ENCODE measurements around the gene STAT4. TPM values are rescaled to one million over a fixed set of nuclear protein-coding genes. Genes with fewer than 3 reads are reported as not detected.

Gene STAT4
- polyA plus RNA-seq, 1 donor = 3.7 TPM

DNA sequence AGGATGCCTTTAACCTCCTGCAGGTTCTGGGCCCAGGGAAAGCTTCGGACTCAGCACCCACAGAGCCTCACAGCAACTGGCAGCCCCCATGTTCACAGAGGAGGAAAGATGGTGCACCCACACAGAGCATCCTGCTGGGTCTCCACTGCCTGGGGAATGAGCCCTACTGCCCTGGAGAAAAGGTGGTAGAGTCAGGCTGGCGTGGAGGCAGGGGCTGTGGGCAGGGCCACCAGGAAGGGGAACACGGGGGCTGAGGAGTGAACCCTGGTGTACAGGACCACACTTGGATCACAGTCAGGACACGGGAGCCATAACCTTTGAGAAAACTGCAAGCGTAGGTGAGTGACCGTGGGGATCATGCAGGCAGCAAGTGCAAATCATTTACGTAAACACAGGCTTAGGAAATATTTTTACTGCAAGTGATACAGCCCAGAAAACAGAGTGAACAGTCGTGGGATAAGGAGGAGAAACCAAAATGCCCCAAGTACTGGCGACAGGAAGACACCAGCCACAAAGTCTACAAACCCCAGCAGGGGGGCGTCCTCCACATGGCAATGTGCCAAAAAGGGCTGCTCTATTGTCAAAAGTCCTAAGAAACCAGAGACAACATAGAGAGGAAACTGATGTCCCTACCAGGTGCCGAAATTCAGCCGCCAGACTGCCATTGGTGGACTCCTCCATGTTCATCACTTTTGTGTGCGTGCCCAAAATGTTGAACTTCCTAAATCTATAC, 164.4 kb downstream of the STAT4 start:
- Histone ChIP-seq H3K36me3 (ENCODE audit: control insufficient read depth, insufficient read depth, low read length) (peaks cover 88% of the 10 kb centered on the region), H3K27ac (ENCODE audit: low read length) (no peak overlapping the region)
- DNase-seq = no peak

GRCh38 chr2:190984595-190984994, 166.2 kb downstream of the STAT4 start:
- no CpG with 5 or more reads among the region's 5 CpGs for WGBS (ENCODE audit: insufficient coverage, low lambda C conversion rate)
- peaks cover 80% of the 10 kb centered on the region for H3K36me3 ChIP-seq (ENCODE audit: control insufficient read depth, insufficient read depth, low read length)
- H3K27me3 ChIP-seq (ENCODE audit: control insufficient read depth, insufficient read depth, low read length) = no peaks in the 10 kb centered on the region
- DNase-seq = no peak
- H3K27ac ChIP-seq (ENCODE audit: low read length) = no peak overlapping the region
- no peak overlapping the region for H3K4me3 ChIP-seq (ENCODE audit: low read length)
- H3K9me3 ChIP-seq (ENCODE audit: control insufficient read depth, low read depth, low read length) = no peaks in the 10 kb centered on the region
- H3K4me1 ChIP-seq (ENCODE audit: control insufficient read depth, insufficient read depth, low read length) = peaks cover 8% of the 10 kb centered on the region

More for the DNA sequence above, 164.4 kb downstream of the STAT4 start:
- H3K27me3 ChIP-seq (ENCODE audit: control insufficient read depth, insufficient read depth, low read length) = no peaks in the 10 kb centered on the region
- WGBS (ENCODE audit: insufficient coverage, low lambda C conversion rate) = 100% methylated on average over 3 of the region's 13 CpGs
- no peaks in the 10 kb centered on the region for H3K4me1 ChIP-seq (ENCODE audit: control insufficient read depth, insufficient read depth, low read length)
- no peak overlapping the region for H3K4me3 ChIP-seq (ENCODE audit: low read length)
- H3K9me3 ChIP-seq (ENCODE audit: control insufficient read depth, low read depth, low read length) = no peaks in the 10 kb centered on the region

DNA sequence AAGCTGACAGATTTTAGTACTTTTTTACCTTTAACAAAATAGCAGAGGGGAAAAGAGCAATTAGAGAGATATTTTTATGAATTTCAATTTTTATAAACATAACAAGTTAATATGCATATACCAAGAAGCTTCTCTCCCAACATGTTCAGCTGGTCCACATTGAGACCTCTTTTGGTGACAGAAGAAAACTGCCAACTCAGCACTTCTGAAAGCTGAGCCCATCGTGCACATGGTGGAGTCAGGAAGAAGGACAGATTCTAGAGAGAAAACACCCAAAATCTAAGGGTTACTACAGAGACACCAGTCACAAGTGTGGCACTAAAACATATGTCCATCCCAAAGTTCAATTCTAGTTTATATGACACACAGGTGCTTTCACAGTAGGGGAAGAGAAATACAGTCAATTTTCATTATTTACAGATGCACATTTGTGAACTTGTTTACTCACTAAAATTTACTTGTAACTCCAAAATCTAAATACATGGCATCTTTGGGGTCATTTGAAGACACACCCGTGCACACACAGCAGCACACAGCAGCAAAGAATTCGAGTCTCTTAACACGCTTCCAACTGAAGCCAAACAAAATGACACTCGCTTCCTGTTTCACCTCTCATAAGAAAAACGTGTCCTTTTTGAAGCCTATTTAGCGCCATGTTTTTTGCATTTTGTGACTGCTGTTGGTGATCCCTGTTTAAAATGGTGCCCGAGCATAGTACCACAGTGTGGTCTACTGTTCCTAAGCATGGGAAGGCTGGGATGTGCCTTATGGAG, 168.3 kb downstream of the STAT4 start:
- H3K27ac ChIP-seq (ENCODE audit: low read length) = no peak overlapping the region
- peaks cover 77% of the 10 kb centered on the region for H3K36me3 ChIP-seq (ENCODE audit: control insufficient read depth, insufficient read depth, low read length)
- no peak for DNase-seq
- H3K27me3 ChIP-seq (ENCODE audit: control insufficient read depth, insufficient read depth, low read length) = no peaks in the 10 kb centered on the region
- 100% methylated on average over 1 of the region's 8 CpGs for WGBS (ENCODE audit: insufficient coverage, low lambda C conversion rate)
- peaks cover 8% of the 10 kb centered on the region for H3K4me1 ChIP-seq (ENCODE audit: control insufficient read depth, insufficient read depth, low read length)
- no peaks in the 10 kb centered on the region for H3K9me3 ChIP-seq (ENCODE audit: control insufficient read depth, low read depth, low read length)
- no peak overlapping the region for H3K4me3 ChIP-seq (ENCODE audit: low read length)

- H3K9me3 ChIP-seq (ENCODE audit: control insufficient read depth, low read depth, low read length) = no peaks in the 10 kb centered on the region
- H3K4me1 ChIP-seq (ENCODE audit: control insufficient read depth, insufficient read depth, low read length) = peaks cover 8% of the 10 kb centered on the region
- no peak overlapping the region for H3K27ac ChIP-seq (ENCODE audit: low read length)
- no CpG with 5 or more reads among the region's 1 CpG for WGBS (ENCODE audit: insufficient coverage, low lambda C conversion rate)
- peaks cover 75% of the 10 kb centered on the region for H3K36me3 ChIP-seq (ENCODE audit: control insufficient read depth, insufficient read depth, low read length)
- H3K27me3 ChIP-seq (ENCODE audit: control insufficient read depth, insufficient read depth, low read length) = no peaks in the 10 kb centered on the region
- no peak for DNase-seq
- H3K4me3 ChIP-seq (ENCODE audit: low read length) = no peak overlapping the region
Measured at GRCh38 chr2:190981733-190982132, 169.1 kb downstream of the STAT4 start.

DNA sequence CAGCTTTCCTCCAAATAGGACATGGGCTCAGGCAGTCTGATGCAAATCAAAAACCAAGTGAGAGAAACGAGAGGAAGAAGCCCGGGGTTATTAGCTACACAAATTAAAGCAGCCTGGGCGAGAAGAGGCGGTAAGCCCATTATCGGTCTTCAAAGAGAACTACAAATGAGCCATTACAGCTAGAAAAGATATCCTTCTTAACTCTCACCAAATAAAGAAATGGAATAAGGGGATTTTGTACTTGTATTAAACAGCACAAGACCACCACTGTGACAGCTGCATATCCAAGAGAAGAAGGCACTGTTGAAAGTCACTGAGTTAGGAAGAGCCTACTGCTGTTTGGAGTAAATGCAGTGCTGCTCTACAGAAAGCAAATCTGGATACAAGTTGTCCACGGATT, 169.5 kb downstream of the STAT4 start:
- 80% methylated on average over 1 of the region's 6 CpGs for WGBS (ENCODE audit: insufficient coverage, low lambda C conversion rate)
- Histone ChIP-seq H3K9me3 (ENCODE audit: control insufficient read depth, low read depth, low read length) (no peaks in the 10 kb centered on the region), H3K4me1 (ENCODE audit: control insufficient read depth, insufficient read depth, low read length) (peaks cover 8% of the 10 kb centered on the region), H3K27ac (ENCODE audit: low read length) (no peak overlapping the region), H3K36me3 (ENCODE audit: control insufficient read depth, insufficient read depth, low read length) (peaks cover 75% of the 10 kb centered on the region), H3K27me3 (ENCODE audit: control insufficient read depth, insufficient read depth, low read length) (no peaks in the 10 kb centered on the region), H3K4me3 (ENCODE audit: low read length) (no peak overlapping the region)
- DNase-seq = no peak

DNA sequence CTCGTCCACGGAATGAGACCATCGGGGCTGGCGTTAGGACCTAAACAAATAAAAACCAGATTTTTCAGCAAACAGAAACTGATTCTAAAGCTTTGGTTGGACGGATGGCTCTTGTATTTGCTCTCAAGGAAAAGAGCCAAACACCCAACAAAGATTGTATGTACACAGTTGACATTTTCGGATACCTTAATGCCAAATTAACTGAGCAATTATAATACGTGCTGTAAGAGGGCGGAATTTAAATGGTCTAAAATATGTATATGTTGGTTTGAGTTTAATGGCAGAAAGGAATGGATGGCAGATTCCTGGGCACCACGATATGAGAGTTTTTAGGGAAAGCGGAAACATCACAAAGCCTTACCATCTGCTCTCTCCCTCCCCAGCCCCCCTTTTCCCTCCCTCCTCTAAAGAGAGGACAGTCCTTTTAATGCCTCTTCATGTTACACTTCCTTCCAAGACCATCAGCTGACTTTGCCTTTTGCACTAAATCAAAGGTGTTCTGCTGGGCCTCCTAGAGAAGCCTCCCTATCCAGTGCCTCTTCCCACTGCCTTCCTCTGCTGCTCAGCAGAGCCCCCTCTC, 170.1 kb downstream of the STAT4 start:
- Histone ChIP-seq H3K27me3 (ENCODE audit: control insufficient read depth, insufficient read depth, low read length) (no peaks in the 10 kb centered on the region), H3K4me1 (ENCODE audit: control insufficient read depth, insufficient read depth, low read length) (peaks cover 8% of the 10 kb centered on the region), H3K27ac (ENCODE audit: low read length) (peak overlapping the region; percentile 30), H3K4me3 (ENCODE audit: low read length) (no peak overlapping the region), H3K36me3 (ENCODE audit: control insufficient read depth, insufficient read depth, low read length) (peaks cover 75% of the 10 kb centered on the region), H3K9me3 (ENCODE audit: control insufficient read depth, low read depth, low read length) (no peaks in the 10 kb centered on the region)
- DNase-seq = no peak
- WGBS (ENCODE audit: insufficient coverage, low lambda C conversion rate) = 14% methylated on average over 1 of the region's 10 CpGs

DNA sequence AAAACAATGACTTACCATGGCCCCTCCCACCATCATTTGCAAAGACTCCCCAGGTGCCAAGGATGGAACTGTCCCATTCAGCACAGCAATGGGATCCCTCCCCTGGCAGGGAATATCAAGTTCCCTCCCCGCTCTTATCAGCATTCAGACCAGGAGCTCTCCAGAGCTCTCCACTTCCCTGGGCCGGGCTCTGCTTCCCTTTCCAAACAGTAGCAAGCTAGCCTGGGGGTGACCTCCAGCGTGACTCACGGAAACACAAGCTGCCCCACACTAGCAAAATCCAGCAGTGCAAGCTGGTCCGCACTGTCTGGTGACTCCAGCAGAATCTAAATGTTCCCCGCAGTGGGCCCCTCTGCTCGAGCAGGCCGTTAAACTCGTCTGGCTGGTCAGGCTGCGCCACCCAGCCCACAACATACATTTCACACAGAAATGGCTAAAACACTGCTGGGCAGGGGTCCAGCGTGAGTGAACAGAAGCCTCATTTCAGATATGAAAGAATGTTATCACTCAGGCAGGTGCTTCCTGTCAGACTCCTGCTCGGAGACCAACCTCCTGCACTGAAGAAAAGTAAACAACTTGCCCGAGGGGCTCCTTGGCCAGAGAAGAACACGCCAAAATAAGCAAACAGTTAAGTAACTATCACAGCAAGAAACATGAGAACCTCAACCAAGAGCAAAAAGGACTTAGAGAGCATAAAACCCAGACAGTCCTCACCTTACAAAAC, 170.7 kb downstream of the STAT4 start:
- no peak overlapping the region for H3K4me3 ChIP-seq (ENCODE audit: low read length)
- H3K4me1 ChIP-seq (ENCODE audit: control insufficient read depth, insufficient read depth, low read length) = peaks cover 8% of the 10 kb centered on the region
- no peaks in the 10 kb centered on the region for H3K9me3 ChIP-seq (ENCODE audit: control insufficient read depth, low read depth, low read length)
- peak; percentile 60 to 81 for DNase-seq
- WGBS (ENCODE audit: insufficient coverage, low lambda C conversion rate) = no CpG with 5 or more reads among the region's 14 CpGs
- H3K27me3 ChIP-seq (ENCODE audit: control insufficient read depth, insufficient read depth, low read length) = no peaks in the 10 kb centered on the region
- peaks cover 74% of the 10 kb centered on the region for H3K36me3 ChIP-seq (ENCODE audit: control insufficient read depth, insufficient read depth, low read length)
- peak overlapping the region; percentile 30 for H3K27ac ChIP-seq (ENCODE audit: low read length)

Other genes with a start within 250 kb of the STAT4 start
- 78.7 TPM for gene STAT1, start 136.8 kb downstream of the STAT4 start, polyA plus RNA-seq
- 37.9 TPM for gene MYO1B, start 94.4 kb upstream of the STAT4 start, polyA plus RNA-seq

Measured in large intestine (tissue), 3 donors.